AG20443 (cell line): ENCODE results near the gene RAB42.
"Not testable (repeated sequence)": the region's sequence is repeated elsewhere in the genome, so short reads cannot be mapped to it uniquely, and the experiment has no call there.

Experiments used
- DNase-seq: peaks from one replicate; pipeline ENCODE4 v3.0.0; 2012; ENCODE audit warnings: low spot score, mixed read lengths

The RAB42 gene

DNA sequence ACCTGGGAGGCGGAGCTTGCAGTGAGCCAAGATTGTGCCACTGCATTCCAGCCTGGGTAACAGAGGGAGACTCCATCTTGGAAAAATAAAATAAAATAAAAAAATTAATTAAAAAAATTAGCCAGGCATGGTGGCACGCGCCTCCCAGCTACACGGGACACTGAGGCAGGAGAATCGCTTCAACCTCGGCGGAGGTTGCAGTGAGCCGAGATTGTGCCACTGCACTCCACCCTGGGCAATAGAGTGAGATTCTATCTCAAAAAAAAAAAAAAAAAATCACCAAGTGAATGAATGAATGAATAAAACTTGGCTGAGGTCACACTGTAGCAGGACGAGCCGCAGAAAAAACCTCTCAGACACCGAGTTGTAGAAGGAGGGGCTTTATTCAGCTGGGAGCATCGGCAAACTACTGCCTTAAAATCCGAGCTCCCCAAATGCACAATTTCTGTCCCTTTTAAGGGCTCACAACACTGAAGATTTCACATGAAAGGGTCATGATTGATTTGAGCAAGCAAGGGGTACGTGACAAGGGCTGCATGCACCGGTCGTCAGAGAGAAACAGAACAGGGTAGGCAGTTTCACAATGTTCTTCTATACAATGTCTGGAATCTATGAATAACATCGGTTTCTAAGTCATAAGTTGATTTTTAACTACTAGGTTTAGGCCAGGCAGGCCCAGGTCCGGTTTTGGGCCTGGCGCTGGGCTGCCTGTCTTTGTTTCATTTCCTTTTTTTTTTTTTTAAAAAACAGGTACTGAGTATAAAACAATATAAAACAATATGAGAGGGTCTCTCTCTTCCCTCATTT lies 5.3 kb upstream of the RAB42 start:
- not testable (repeated sequence) for DNase-seq

DNA sequence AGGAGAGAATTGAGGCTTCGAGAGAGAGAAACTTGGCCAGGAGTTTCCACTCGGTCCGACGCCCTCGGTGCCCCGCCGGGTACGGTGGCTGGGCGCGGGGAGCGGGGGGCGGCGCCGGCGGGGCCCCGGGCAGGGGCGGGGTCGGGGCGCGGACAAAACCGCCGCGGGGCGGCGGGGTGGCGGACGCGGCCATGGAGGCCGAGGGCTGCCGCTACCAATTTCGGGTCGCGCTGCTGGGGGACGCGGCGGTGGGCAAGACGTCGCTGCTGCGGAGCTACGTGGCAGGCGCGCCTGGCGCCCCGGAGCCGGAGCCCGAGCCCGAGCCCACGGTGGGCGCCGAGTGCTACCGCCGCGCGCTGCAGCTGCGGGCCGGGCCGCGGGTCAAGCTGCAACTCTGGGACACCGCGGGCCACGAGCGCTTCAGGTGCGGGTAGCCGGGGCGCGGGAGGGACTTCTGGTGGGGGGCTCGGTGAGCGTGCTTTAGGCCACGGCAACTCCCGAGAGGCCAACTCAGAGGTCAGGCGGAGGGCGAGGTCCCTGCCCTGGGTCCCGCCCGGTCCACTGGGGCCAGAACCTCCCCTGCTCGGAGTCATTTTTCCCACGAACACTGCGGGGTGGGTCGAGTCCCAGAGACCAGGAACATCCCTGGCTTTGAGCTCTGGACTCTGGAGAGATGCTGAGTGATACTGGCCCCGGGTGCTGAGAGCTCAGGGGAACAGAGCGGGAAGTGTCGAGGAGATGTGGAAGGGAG lies 431 bp downstream of the RAB42 start:
- peak; percentile 71 for DNase-seq

DNA sequence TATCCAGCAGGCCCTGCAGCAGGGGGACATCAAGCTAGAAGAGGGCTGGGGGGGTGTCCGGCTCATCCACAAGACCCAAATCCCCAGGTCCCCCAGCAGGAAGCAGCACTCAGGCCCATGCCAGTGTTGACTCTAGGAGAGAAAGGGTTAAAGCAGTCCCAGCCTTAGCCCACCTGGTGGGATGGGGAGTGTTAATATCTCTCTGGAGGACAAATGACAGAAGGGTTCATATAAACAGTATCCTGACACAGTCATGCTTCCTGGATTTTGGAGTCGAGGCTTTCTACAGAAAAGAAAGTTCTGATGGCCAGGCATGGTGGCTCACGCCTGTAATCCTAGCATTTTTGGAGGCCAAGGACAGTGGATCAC lies 1.9 kb downstream of the RAB42 start:
- DNase-seq = not testable (repeated sequence)

DNA sequence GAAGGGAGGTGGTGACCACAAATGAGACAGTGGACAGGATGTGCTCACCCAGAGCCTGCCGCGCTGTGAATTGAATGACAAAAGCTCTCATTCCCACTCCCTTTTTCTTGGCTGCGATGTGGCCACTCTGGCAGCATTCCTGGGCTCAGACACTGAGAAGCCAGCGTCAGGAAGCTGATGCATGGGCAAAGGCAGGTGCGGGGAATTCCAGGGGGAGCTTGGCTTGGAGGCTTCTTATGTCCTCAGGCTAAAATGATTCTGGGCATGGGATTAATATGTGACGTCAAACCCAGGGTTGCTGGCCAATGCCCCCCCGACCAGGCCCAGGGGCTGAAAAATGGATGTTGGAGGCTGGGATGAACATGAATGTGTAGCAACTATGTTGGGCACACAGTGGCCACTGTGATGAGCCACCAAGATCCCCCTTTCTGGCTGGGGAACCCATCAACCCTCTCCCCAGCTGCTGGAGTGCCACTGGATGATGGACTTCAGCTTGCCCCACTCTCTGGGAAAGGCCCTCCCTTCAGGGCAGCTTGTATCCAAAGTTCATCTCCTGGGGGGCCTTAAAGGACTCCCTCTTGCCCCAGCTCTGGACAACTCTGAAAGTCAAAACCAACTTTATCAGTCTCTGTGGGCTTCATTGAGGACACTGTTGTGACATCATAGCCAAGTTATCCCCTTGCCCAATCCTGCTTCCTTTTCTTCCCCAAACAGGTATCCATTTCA lies 2.8 kb downstream of the RAB42 start:
- DNase-seq = peak; percentile 38

DNA sequence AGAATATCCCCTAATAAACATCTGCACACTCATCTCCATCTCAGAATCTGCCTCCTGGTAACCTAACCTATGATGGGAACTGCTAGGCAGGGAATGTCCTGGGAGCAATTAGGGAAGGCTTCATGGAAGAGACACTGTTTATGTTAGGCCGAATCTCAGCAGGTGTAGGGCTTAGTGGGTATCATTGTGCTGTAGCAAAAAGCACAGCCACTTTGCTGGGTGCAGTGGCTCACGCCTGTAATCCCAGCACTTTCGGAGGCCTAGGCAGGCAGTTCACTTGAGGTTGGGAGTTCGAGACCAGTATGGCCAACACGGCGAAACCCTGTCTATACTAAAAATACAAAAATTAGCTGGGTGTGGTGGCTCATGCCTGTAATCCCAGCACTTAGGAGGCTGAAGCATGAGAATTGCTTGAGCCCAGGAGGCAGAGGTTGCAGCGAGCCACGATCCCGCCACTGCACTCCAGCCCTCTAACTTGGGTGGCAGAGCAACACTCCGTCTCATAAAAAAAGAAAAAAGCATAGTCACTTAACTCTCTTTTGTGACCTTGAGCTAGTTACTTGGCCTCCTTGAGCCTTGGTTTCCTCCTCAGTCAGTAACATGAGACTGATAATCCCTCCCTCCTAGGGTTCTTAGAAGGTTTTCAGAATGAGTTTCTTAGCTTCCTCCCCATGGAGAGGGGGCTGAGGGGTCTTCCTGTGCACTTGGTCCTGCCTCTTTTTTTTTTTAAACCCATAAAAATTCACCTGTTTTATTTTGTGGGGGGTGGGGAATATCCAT lies 3.5 kb downstream of the RAB42 start:
- no peak for DNase-seq

- not testable (repeated sequence) for DNase-seq
Measured at GRCh38 chr1:28596276-28596675, 4.2 kb downstream of the RAB42 start.

DNA sequence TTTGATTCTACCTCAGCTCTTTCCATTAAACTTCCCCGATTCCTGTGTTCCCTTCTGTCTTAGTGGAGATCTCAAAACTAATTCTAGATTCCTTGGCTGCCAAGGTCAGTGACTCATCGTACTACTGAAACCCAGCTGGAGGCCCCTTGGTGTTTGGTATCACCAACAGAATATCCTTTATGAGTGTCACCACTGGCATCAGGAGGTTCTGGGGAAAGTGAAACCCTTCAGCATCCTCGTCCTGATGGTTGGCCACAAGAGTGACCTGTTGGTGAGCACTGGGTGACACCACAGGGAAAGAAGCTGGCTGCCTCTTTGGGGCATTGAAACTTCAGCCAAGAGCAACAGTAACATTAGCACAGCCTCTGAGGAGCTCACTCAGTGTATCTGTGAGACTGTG lies 9.6 kb downstream of the RAB42 start:
- DNase-seq = peak; percentile 87

DNA sequence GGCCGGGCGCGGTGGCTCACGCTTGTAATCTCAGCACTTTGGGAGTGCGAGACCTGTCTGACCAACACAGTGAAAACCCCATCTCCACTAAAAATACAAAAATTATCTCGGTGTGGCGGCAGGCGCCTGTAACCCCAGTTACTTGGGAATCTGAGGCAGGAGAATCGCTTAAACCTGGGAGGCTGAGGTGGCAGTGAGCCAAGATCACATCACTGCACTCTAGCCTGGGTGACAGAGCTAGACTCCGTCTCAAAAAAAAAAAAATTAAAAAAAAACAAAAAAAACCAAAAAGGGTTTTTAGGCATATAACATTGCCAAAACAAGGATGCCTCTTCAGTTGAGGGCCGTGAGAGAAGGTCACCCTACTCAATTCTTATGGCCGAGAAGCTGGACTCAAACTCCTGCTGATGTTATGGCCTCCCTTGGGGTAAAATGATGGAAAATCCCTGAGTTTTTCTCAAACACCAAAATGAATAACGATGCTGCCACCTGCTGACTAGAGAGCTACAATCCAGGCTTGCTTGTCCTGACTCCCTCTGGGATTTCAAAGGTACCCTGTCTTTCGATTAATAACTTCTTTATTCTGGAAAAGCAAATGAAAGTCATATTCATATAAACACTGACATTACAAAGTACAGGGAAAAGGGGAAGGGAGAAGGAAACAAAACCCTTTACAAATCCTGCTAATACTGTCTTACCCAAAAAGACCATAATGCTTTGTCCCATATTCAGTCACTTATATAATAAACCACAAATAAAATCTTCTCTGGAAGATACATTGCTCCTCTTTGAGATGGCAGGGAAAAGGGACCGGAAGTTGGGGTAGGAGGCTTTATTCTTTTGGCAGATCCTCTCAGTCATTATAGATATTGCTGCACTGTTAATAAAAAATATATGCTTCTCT lies 10.7 kb downstream of the RAB42 start:
- peak; percentile 79 for DNase-seq

DNA sequence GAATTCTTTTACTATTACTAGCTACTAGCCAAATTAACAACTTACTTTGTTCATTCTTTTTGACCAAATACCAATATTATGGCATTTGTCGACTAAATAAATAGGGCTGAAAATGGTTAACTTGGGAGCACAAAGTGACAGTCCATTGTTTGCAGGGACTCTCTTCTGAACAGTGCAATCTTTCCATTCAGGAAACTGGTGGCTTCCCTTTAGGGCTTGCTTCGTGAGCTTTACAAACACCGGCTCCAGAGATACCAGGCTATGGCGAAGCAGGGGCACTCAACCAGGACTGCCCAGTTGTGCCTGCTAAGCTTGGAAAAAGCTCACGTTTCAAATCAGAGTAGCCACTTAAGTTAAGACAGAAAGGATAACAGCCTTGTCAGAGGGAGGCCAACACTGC lies 12.3 kb downstream of the RAB42 start:
- no peak for DNase-seq

- no peak for DNase-seq
Measured at GRCh38 chr1:28604962-28605361, 12.9 kb downstream of the RAB42 start.

GRCh38 chr1:28606771-28607170 lies 14.7 kb downstream of the RAB42 start:
- no peak for DNase-seq

- DNase-seq = no peak
Measured at GRCh38 chr1:28613175-28613574, 21.1 kb downstream of the RAB42 start.

DNA sequence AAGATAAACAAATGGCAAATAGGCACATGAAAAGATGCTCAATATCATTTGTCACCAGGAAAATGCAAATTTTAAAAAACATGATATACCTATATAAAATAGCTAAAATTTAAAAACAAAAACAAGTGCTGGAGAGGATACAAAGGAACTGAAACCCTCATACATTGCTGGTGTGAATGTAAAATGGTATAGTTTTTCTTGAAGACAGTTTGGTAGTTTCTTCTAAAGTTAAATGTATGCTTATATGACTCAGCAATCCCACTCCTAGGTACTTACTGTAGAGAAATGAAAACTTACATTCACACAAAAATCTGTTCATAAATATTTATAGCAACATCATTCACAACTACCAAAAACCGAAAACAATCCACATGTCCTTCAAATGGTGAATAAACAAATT lies 39.6 kb downstream of the RAB42 start:
- no peak for DNase-seq

GRCh38 chr1:28632560-28632959 lies 40.5 kb downstream of the RAB42 start:
- no peak for DNase-seq

DNA sequence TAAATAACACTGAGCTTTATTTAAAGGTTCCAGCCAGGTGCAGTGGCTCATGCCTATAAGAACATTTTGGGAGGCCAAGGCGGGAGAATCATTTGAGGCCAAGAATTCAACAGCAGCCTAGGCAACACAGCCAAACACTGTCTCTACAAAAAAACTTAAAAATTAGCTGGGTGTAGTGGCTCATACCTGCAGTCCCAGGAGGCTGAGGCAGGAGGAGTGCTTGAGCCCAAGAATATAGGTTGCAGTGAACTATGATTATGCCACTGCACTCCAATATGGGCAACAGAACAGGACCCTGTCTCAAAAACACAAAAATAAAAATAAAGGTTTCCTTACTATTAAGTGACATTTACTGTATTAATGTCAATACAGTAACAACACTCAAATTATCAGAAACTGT lies 48.7 kb downstream of the RAB42 start:
- DNase-seq = no peak

GRCh38 chr1:28642056-28642846 lies 50.2 kb downstream of the RAB42 start:
- no peak for DNase-seq

- DNase-seq = peak; percentile 97
Measured at GRCh38 chr1:28642847-28643635, 51.0 kb downstream of the RAB42 start, which contains the start of gene TAF12. Gene TAF12, minus strand, starts transcription at chr1:28643067. Its CDS starts 20,986 bp downstream, at chr1:28622081.

GRCh38 chr1:28644494-28644893 lies 52.4 kb downstream of the RAB42 start:
- no peak for DNase-seq
